GM10248 (cell line): ENCODE measurements around the gene COMMD4.

Source experiments
- CTCF ChIA-PET: fragments of 300-600 bp; sonication (Branson Sonifier 250); formaldehyde crosslinking; extraction: SDS; loops from one replicate; lab custom pipeline; 2021; ENCODE audit warnings: antibody characterized with exemption; lab: Yijun Ruan, JAX
- POLR2A ChIA-PET: fragments of 350-650 bp; sonication (Branson Sonifier 250); formaldehyde crosslinking; extraction: SDS; loops from one replicate; lab custom pipeline; 2020; ENCODE audit warnings: antibody characterized with exemption; lab: Yijun Ruan, JAX
- DNase-seq: peaks from one replicate; pipeline ENCODE4 v3.0.0; 2012; ENCODE audit errors: extremely low spot score
- TF ChIP-seq, protein P1 (sequence below): IDR thresholded peaks from 2 replicates; pipeline ENCODE4 v1.5.1; 2012; ENCODE audit warnings: mild to moderate bottlenecking, low read depth; ENCODE audit errors: extremely low read depth, missing control alignments, control extremely low read depth

COMMD4 gene

DNA sequence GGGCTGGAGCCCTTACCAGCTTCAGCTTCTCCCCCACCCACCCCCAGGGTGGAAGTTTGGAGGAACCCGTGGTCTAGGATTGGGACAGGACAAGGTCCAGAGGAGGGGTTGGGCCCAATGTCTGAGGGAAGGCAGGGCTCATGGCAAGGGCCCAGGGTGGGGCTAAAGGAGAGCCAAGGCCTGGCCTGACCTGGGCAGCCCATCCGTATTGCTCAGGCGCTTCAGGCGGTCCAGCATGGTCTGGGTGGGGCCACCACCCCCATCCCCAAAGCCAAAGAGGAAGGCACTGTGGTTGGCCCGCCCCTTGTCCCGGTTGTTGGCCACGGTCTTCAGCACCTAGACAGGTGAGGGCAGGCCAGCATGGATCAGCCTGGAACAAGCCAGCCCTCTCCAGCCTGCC is 25.0 kb downstream of the COMMD4 start:
- TF ChIP-seq, protein P1, sequence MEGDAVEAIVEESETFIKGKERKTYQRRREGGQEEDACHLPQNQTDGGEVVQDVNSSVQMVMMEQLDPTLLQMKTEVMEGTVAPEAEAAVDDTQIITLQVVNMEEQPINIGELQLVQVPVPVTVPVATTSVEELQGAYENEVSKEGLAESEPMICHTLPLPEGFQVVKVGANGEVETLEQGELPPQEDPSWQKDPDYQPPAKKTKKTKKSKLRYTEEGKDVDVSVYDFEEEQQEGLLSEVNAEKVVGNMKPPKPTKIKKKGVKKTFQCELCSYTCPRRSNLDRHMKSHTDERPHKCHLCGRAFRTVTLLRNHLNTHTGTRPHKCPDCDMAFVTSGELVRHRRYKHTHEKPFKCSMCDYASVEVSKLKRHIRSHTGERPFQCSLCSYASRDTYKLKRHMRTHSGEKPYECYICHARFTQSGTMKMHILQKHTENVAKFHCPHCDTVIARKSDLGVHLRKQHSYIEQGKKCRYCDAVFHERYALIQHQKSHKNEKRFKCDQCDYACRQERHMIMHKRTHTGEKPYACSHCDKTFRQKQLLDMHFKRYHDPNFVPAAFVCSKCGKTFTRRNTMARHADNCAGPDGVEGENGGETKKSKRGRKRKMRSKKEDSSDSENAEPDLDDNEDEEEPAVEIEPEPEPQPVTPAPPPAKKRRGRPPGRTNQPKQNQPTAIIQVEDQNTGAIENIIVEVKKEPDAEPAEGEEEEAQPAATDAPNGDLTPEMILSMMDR, result no peak
- ChIA-PET POLR2A (no interaction called here), CTCF (interaction anchor here (2.1 kb wide), 1 partner anchor 8 kb away, joined by 9 read pairs; the partner anchor contains the start of gene MAN2C1)
- DNase-seq, result no peak

DNA sequence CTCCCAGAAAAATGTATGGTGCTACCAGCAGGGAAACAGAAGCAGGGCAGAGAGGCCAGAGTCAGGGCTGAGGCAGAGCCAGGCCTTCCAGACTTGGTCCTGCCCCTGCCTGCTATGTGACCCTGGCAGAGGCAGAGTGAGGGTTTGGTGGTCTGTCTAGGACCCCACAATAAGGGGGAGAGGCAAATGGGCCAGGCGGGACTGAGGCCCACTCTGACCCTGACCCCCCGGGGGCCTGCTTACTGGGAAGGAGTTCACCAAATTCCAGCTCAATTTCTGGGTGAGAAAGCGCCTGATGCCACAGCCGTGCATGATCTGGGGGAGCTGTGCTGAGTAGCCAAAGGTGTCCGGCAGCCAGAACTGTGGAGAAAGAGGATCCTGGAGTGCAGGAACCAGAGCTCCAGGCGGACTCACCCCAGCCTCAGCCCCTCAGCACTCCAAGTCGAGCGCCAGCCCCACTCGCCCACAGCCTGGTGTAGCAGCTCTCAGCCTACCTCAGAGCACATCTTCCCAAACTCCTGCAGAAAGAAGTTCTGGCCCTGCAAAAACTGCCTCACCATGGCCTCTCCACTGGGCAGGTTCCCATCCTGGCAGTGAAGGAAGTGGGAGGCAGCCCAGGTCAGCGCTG is 25.6 kb downstream of the COMMD4 start:
- ChIA-PET CTCF (no interaction called here), POLR2A (no interaction called here)
- TF ChIP-seq, protein P1, result no peak
- no peak for DNase-seq

DNA sequence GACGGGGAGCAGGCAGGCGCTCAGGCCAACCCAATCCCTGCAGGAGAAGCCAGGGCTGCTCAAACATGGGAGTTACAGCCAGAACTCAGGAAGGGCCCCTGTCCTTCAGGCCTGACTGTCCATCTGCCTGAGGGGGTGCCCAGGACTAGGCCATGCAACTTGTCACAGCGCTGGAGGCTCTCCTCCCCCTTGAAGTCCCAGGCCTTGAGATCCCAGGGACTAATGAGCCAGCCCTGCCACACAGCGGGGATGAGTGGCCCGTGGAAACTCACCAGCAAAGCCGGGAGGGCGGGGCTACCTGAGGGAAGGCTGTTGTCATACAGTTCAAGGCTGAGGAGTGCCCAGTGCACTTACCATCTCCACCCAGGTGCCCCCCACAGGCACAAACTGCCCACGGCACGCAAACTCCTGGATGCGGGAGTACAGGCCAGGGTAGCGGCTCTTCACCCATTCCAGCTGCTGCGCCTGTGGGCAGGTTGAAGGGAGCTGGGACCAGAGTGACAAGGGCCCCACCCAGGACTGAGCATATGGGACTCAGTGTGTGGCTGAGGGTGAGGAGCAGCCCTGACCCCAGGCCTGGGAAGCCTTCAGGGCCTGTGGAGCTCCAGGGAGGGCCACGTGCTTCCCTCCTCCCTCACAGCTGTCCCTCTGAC is 26.3 kb downstream of the COMMD4 start:
- TF ChIP-seq, protein P1, result no peak
- DNase-seq, result no peak
- ChIA-PET POLR2A (no interaction called here), CTCF (interaction anchor here (0.7 kb wide), 1 partner anchor 8 kb away, joined by 3 read pairs; no protein-coding TSS in a partner anchor)

DNA sequence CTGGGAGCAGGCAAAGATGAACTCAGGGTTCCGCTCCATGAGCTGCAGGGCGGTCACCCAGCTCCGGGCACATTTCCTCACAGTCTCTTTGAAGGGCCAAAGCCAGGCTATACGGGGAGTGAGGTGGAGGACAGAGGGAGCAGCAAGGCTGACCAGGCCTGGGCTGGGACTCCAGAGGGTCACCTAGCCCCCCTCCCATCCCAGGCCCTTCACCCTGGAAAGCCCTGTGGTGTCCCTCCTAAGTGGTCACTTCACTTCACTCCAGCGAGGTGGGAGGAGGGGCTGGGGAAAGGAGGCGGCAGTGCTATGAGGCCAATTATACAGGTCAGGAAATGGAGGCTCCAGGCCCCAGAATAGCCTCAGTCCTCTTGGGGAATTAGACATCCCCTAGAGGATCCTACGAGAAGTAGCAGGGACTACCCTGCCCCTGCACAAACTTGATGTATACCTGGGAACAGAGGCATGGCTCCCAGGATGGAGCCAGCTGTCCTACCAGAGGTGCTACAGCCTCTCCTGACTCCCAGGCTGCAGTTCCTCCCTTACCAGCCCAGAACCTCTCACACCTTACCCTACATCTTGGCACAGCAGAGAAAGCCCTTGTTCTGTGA is 26.9 kb downstream of the COMMD4 start:
- TF ChIP-seq, protein P1, result no peak
- CTCF ChIA-PET, result interaction anchor here (0.7 kb wide), 1 partner anchor 9 kb away, joined by 3 read pairs; no protein-coding TSS in a partner anchor
- POLR2A ChIA-PET, result no interaction called here
- DNase-seq, result no peak

DNA sequence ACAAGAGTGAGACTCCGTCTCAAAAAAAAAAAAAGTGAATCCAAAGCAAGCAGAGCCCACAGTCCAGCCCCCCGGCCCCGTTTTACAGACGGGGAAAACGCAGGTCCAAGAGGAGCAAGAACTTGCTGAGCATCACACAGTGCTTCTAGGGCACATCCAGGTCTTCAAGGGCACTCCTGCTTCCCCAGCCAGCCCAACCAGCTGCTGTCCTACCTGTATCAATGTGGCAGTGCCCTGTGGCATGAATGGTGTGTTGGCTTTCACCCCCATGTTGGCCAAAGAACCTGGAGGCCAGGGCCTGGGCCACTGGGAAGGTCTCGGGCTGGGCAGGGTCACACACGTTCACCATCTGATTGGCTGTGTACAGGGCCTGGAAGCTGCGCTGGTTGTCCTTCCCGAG is 27.9 kb downstream of the COMMD4 start:
- TF ChIP-seq, protein P1, result no peak
- no peak for DNase-seq
- POLR2A ChIA-PET, result no interaction called here
- CTCF ChIA-PET, result no interaction called here

DNA sequence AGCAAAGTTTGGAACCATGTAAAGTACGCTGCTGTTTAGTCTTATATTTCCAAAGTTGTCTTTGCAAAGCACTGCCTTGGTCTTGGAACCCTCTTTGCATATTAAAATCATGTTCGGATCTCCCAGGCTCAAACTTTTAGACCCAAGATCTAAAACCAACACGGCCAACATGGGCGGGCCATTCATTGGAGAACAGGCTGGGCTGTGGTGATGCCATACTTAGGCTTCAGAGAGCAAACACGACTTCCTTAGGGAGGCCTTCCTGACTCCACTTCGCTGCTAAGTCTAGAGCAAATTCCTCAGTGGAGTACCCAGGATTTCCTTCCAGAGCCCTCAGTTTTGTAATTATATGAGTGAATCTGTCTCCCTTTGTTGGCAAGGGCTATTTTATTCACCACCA is 29.0 kb downstream of the COMMD4 start:
- ChIA-PET CTCF (no interaction called here), POLR2A (no interaction called here)
- DNase-seq, result no peak
- TF ChIP-seq, protein P1, result no peak
